Body of pancreas (tissue), 4 donors: Measurements from ENCODE around the gene NOX4. TPM values are rescaled to one million over a fixed set of nuclear protein-coding genes. Genes with fewer than 3 reads are reported as not detected.
"Not testable (repeated sequence)": the region's sequence is repeated elsewhere in the genome, so short reads cannot be mapped to it uniquely, and the experiment has no call there.

Experiments
- ATAC-seq: fragments of 150-250 bp; one replicate; pipeline ENCODE4 v1.9.1; 2016
- DNase-seq, 4 donors: peaks; one replicate each; pipeline ENCODE4 v3.0.0-alpha.2; 2019
- H3K27ac ChIP-seq, 4 donors: fragments of 200-600 bp; sonication (generic); 1 replicate in 3 of 4; 2 replicates in 1 of 4; pipeline versions ENCODE4 v1.5.1 to v1.6.1; 2016 to 2019; ENCODE audit warnings: mild to moderate bottlenecking in 1 of 4, mixed read lengths in 1 of 4, moderate library complexity in 1 of 4
- H3K27me3 ChIP-seq, 2 donors: fragments of 200-600 bp; sonication (generic); one replicate each; pipeline ENCODE4 v1.6.0; 2016; ENCODE audit warnings: mild to moderate bottlenecking in 1 of 2
- H3K36me3 ChIP-seq, 2 donors: fragments of 200-600 bp; sonication (generic); replicated peaks in 1 of 2; 2 replicates each; pipeline ENCODE4 v1.5.1; 2016; ENCODE audit warnings: low read depth in 2 of 2; ENCODE audit not compliant: insufficient read depth in 1 of 2
- H3K4me1 ChIP-seq: fragments of 200-600 bp; sonication (generic); one replicate; pipeline ENCODE4 v1.6.0; 2016
- H3K4me3 ChIP-seq, 2 donors: fragments of 200-600 bp; sonication (generic); 1 replicate in 1 of 2; 2 replicates in 1 of 2; pipeline ENCODE4 v1.5.1; 2016 to 2019
- H3K9me3 ChIP-seq, 3 donors: fragments of 200-600 bp; sonication (generic); 1 replicate in 2 of 3; 2 replicates in 1 of 3; pipeline ENCODE4 v1.5.1; 2016
- POLR2A ChIP-seq, 3 donors: fragments of 450-650 bp; IDR thresholded peaks; one replicate each; pipeline ENCODE4 v1.6.1; 2016; ENCODE audit warnings: antibody characterized with exemption in 3 of 3, mild to moderate bottlenecking in 2 of 3
- WGBS, 2 donors: methylation state at CpG; one replicate each; pipeline ENCODE4 v1.1.5; 2017; 5-methylcytosine and 5-hydroxymethylcytosine counted together
- intact Hi-C: fragments of 100-400 bp; cut with DNase I; formaldehyde crosslinking; loops from one replicate; pipeline ENCODE4 v1.15.1; 2023
- total RNA-seq, 2 donors: library from RNA; depleted of rRNA; stranded (reverse); fragments of >200 nt; gene quantifications; one replicate each; pipeline ENCODE4 v1.1.0, GENCODE V29; 2016
- TF ChIP-seq, protein P1 (sequence below), 7 experiments: fragments of 450-650 bp in 4 of 7; fragments of 200-600 bp in 3 of 7; sonication (generic) in 3 of 7; IDR thresholded peaks; one replicate each; pipeline ENCODE4 v1.5.1; 2016 to 2019; ENCODE audit warnings: antibody characterized with exemption in 7 of 7

The NOX4 gene
- total RNA-seq, 2 donors from 2014 or later: 0.78 TPM; not detected in 1

DNA sequence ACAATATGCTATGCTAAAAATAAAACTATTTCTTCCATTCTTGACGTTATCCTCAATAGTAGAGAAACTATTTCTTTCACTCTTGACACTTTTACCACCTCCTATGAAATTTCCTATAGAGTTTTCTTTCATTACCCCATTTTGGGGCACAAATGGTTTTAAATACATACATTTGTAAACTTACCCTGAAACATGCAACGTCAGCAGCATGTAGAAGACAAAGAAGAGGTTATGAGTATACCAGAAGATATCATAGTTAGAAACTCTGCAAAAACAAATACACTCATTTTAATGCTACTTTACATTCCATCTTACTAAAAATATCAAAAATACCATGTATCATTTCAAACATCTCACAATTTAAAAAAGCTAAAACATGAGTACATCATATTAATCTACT, 69.5 kb downstream of the NOX4 start:
- peaks cover 0 to 7% (median 0%) of the 10 kb centered on the region in 3 donors for H3K9me3 ChIP-seq
- no peaks in the 10 kb centered on the region for H3K36me3 ChIP-seq
- no peaks in the 10 kb centered on the region for H3K27me3 ChIP-seq
- ATAC-seq (no peak), DNase-seq (no peak)
- TF ChIP-seq POLR2A (IDR thresholded peaks at IDR 0.05): no peak
- TF ChIP-seq, protein P1, sequence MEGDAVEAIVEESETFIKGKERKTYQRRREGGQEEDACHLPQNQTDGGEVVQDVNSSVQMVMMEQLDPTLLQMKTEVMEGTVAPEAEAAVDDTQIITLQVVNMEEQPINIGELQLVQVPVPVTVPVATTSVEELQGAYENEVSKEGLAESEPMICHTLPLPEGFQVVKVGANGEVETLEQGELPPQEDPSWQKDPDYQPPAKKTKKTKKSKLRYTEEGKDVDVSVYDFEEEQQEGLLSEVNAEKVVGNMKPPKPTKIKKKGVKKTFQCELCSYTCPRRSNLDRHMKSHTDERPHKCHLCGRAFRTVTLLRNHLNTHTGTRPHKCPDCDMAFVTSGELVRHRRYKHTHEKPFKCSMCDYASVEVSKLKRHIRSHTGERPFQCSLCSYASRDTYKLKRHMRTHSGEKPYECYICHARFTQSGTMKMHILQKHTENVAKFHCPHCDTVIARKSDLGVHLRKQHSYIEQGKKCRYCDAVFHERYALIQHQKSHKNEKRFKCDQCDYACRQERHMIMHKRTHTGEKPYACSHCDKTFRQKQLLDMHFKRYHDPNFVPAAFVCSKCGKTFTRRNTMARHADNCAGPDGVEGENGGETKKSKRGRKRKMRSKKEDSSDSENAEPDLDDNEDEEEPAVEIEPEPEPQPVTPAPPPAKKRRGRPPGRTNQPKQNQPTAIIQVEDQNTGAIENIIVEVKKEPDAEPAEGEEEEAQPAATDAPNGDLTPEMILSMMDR (IDR thresholded peaks at IDR 0.05): no peak
- H3K27ac ChIP-seq: no peak overlapping the region
- intact Hi-C loops: no loop called here
- WGBS, 2 donors: 33 to 39% methylated on average over 2 of the region's 2 CpGs
- no peaks in the 10 kb centered on the region for H3K4me1 ChIP-seq
- no peak overlapping the region for H3K4me3 ChIP-seq

DNA sequence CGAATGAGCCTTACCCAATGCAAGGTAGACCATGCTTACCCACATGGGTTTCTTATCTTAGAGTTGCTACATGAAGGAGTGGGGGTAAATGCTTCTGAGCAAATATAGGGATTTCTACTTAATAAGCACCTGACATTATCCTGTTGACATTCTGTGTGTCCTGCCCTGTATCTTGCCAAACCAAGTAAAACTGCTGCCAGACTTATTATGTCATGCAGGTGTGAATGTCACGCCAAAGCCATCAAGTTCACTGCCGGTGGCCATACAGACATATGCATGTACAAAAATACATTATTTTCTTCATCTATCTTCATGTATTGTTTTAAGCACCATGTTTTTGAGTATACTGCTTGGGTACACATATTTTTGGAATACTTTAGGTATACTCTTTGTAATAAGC, 70.2 kb downstream of the NOX4 start:
- intact Hi-C loops: no loop called here
- no peaks in the 10 kb centered on the region for H3K36me3 ChIP-seq
- WGBS, 2 donors: 44 to 58% methylated on average over 3 of the region's 3 CpGs
- H3K4me1 ChIP-seq: no peaks in the 10 kb centered on the region
- H3K27ac ChIP-seq: no peak overlapping the region
- H3K27me3 ChIP-seq: no peaks in the 10 kb centered on the region
- H3K9me3 ChIP-seq: no peaks in the 10 kb centered on the region
- no peak for ATAC-seq
- TF ChIP-seq, protein P1 (IDR thresholded peaks at IDR 0.05): no peak
- TF ChIP-seq POLR2A (IDR thresholded peaks at IDR 0.05): no peak
- no peak for DNase-seq
- H3K4me3 ChIP-seq: no peak overlapping the region

DNA sequence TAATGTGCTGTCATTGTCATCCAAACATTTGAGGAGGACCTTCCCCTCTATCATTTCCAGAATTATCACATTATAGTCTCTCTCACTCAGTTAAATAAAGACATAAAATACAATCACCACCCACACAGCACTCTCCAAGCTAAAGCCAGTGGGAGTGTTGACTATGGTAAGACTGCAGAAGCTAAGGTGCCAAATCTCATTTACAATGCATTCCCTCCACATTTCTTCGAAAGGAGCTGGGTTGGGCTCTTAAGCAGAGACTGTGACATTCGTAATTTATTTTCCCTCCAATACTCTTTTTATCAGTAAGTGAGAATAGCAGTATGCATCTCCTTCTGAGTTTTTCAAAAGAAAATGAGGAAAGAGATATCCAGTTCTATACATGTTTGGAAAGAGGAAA, 74.2 kb downstream of the NOX4 start:
- Histone ChIP-seq H3K27me3 (no peaks in the 10 kb centered on the region), H3K36me3 (no peaks in the 10 kb centered on the region), H3K9me3 (no peaks in the 10 kb centered on the region), H3K27ac (no peak overlapping the region), H3K4me1 (no peaks in the 10 kb centered on the region), H3K4me3 (no peak overlapping the region)
- DNase-seq (no peak), ATAC-seq (no peak)
- no peak for TF ChIP-seq POLR2A (IDR thresholded peaks at IDR 0.05)
- TF ChIP-seq, protein P1 (IDR thresholded peaks at IDR 0.05): no peak
- intact Hi-C loops: no loop called here
- 18 to 40% methylated on average over 2 of the region's 2 CpGs for WGBS, 2 donors

DNA sequence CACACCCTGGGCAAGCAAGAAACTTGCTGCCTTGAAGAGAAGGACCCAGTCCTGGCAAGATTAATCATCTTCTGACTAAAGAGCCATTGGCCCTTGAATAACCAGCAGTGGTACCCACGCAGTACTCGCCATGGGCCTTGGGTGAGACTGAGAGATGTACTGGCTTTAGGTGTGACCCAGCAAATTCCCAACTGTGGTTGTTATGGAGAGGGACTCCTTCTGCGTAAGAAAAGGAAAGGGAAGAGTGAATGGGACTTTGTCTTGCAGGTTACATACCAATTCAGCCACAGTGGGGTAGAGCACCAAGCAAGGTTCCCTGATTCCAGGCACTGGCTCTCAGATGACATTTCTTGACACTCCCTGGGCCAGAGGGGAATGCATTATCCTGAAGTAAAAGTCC, 80.1 kb downstream of the NOX4 start:
- intact Hi-C loops, DNase-seq, ATAC-seq, H3K4me3 ChIP-seq, H3K27me3 ChIP-seq, H3K4me1 ChIP-seq, H3K9me3 ChIP-seq, H3K27ac ChIP-seq, H3K36me3 ChIP-seq: not testable (repeated sequence)
- WGBS, 2 donors: 72 to 86% methylated on average over 3 of the region's 3 CpGs

DNA sequence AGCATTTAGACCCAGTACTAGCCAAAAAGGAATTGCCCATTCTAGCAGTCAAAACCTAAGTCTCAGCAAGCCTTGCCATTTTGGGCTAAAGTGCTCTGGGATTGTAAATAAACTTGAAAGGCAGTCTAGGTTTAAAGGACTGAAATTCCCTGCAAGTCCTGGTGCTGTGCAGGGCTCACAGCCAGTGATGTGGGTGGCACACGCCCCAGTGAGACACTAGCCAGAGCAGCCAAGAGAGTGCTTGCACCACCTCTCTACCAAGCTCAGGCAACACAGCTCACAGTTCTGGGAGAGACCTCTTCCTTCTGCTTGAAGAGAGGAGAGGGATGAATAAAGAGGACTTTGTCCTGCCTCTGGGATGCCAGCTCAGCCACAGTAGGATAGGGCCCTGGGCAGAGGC, 80.5 kb downstream of the NOX4 start:
- DNase-seq, ATAC-seq, H3K27me3 ChIP-seq, H3K4me3 ChIP-seq, intact Hi-C loops, H3K27ac ChIP-seq, H3K36me3 ChIP-seq, H3K4me1 ChIP-seq, H3K9me3 ChIP-seq: not testable (repeated sequence)
- 48% methylated on average over 1 of the region's 1 CpG; no CpG with 5 or more reads in 1 of the 2 donors for WGBS, 2 donors

DNA sequence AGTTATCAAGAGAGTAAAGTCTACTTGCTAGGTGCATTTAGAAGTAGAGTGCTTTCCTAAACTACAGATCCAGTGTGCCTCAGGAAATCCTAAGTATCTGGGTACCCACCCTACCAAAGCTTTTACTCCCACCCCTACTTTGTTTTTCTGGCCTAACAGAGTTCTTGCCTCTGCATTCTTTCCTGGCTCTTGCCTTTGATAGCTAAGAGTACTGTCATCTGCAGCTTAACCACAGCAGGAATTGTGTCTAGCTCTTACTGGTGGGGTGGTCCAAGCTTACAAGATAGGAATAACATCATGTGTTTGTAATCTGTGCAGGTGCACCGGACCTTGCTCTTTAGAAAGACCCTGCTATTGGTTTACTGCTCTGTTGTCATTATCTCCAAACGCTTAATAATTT, 82.7 kb downstream of the NOX4 start:
- H3K4me3 ChIP-seq, intact Hi-C loops, H3K4me1 ChIP-seq, DNase-seq, H3K27me3 ChIP-seq, H3K27ac ChIP-seq, H3K36me3 ChIP-seq, ATAC-seq, H3K9me3 ChIP-seq: not testable (repeated sequence)
- 54 to 73% methylated on average over 2 of the region's 2 CpGs for WGBS, 2 donors
